NCI-H2227 (cell line): ENCODE data around the gene DOCK10.

Experiments
- DNase-seq: peaks from one replicate; lab custom pipeline; 2025; ENCODE audit not compliant: unreplicated experiment; lab: John Stamatoyannopoulos, UW

Gene DOCK10

DNA sequence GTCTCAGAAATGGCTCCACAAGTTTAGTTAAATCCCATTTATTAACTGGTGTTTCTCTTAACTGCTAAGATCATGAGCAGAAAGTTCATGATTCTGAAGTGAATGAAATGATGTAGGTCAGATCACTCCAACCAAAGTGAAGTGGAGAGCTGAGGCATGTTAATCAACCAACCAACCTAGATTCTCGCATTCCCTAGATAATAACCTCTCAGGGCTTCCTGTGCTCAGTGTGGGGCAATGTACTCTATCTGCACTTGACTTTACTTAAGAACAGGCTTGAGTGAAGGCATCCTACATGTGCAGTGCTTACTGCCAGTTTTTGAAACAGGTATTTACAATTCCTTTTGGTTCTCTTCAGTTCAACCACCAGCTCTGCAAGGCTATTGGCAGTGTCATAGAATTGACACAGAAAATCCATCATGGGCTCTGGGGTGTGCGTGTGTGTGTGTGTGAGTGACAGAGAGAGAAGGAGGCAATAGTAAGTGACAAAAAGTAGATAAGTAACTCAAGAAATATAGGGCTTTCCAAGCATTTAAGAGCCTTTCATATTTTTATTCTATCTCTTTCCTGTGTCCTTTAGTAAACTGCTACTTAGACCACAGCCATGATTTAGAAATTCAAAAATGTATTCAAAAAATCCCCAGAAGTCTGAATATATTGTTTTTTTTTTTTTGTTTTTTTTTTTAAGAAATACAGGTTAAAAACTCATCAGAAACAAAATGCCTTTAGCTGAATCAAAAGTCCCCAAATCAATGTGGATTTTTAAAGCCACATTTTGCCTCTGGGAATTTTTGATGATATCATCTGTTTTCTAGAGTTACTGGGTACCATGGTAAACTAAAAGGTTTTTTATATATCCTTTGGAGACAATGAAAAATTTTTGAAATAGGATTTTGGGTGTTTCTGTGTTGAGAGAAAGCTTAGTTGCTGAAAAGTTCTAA, 28.6 kb downstream of the DOCK10 start:
- DNase-seq, result peak; percentile 26

DNA sequence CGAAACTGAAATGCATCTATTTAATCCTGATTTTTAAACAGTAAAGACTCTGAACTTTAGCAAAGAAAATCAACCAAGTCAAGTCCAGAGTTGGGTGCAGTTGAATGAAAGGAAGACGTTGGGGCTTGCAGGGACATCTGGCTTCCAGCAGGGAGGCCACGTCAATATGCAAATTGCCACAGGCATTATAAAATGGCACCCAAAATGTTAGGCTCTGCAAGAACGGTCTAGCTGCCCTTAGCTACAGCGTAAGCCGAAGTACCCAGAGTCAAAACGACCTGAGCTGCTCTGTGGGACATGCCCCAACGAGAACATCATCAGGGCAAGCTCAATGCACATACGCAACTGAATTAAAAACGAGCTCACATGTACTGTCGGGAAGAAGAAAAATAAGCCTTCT, 30.7 kb downstream of the DOCK10 start:
- no peak for DNase-seq

- DNase-seq, result no peak
Observed at GRCh38 chr2:225010804-225011203, 31.5 kb downstream of the DOCK10 start.

DNA sequence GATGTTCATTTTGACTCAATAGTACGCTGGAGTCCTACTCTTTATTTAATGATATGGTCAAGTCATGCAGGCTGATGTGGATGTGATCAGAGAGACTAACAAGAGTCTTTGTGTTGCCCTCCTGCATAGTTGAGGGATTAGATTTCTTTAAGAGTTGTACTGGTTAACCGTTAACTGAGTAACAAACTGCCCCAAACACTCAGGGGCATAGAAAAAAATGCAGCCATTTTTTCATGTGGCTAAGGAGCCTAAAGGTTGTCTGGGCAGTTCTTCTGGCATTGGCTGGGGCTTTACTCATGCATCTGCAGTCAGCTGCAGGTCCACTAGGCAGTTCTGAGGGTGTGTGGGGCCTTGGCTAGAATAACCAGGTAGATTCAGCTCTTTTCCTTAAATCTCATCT, 32.5 kb downstream of the DOCK10 start:
- DNase-seq, result no peak

GRCh38 chr2:225008935-225009334, 33.3 kb downstream of the DOCK10 start:
- peak; percentile 20 for DNase-seq

DNA sequence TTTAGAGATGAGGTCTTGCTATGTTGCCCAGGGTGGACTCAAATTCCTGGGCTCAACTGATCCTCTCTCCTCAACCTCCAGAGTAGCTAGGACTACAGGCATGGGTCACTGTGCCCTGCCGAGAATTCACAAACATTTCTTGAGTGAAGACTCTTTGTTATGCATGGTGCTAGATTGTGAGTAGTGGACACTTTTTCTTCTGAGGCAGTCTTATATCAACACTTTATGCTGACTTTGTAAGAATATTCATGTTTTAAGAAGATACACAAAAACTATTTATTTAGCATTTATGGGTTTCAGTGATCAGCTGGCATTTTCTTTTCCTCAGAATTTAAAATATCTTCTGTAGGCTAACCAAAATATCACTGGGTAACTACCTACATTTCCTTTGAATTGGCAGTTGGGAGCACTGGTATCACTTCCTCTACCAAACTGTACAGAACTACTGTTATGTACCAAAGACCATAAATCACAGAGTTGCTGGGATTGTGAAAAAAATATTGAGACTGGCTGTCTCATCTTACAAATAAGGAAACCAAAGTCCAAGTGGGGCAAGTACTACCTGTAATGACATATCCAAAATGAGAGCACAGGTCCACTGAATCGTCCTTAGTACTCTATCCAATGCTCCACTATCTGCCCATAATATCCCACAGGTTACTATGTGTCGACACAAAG, 34.0 kb downstream of the DOCK10 start:
- no peak for DNase-seq

DNA sequence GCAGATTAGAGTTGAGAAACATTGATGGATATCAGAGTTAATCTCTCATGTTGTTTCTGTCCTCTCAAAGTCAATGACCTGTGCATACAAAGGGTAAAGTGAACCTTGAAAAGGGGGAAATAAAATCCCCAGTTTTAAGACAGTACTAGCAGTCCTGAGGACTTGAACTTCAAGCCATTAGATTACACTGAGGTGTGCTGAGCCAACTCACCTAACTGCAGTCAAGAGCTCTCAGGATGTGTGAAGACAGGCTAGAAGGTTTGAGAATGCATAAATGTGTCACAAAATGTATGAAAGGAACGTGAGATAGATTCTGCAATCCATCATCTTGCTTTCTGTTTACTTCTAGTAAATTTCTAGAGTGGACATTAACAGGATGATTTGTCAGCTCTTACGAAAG, 35.5 kb downstream of the DOCK10 start:
- no peak for DNase-seq

GRCh38 chr2:225004597-225004996, 37.7 kb downstream of the DOCK10 start:
- no peak for DNase-seq

DNA sequence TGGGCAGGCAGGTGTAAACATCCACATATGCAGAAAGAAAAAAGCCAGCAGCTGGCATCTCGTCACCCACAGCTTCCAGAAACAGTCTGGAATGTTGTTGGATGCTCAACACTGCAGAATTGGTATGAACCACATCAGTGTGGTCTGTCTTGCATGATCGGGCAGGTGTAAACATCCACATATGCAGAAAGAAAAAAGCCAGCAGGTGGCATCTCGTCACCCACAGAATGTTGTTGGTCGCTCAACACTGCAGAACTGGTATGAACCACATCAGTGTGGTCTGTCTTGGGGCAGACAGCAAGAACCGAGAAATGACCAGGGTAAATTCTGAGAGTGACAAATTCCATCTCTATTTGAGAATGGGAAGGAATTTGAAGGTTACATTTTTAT, 39.6 kb downstream of the DOCK10 start:
- no peak for DNase-seq

DNA sequence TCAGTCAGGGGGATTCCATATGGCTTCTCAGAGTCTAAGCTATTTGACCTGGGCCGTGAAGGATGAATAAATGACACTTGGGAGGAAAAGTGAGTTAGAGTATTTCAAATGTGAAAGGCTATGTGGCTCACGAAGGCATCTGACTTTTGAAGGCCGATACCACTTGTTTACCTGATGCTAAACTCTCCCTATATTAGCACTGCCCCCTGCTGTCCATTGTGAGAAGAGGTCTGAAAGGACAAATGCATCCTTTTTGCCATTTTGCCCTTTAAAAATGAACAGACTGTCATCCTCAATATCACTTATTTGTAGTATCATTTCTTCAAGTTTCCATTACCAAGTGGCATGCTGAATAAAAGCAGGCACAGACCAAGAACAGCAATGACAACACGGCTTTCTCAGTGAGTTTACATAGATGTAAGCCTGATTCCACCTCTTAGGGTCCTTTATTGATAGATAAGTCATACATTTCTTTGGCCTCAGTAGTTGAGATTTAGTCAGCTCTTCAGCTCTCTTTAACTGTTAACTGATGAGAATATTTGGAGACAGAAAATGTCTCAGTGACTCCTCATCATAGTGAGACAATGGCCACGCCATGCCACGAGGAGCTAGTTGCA, 40.1 kb downstream of the DOCK10 start:
- peak; percentile 70 for DNase-seq

GRCh38 chr2:224999754-225000153, 42.5 kb downstream of the DOCK10 start:
- no peak for DNase-seq

GRCh38 chr2:224999321-224999720, 42.9 kb downstream of the DOCK10 start:
- no peak for DNase-seq

DNA sequence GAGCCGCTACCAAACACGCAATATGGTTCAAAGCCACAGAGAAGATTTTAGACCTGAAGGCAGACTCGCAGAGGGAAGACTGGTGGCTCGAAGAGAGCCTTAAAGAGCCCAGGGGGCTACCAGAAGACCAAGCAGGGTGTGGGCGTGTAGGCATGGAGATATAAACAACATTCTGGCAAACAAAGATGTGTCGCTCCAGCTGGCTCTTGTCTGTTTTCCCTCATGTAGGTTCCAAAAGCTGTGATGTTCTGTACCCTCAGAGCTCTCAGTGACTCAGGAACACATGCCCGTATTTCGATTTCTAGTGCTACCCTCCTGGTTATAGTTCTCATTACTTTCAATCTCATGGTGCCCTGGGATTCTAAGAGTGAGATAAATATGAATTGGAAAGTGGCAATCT, 44.5 kb downstream of the DOCK10 start:
- DNase-seq, result no peak

GRCh38 chr2:224995419-224995818, 46.8 kb downstream of the DOCK10 start:
- no peak for DNase-seq

DNA sequence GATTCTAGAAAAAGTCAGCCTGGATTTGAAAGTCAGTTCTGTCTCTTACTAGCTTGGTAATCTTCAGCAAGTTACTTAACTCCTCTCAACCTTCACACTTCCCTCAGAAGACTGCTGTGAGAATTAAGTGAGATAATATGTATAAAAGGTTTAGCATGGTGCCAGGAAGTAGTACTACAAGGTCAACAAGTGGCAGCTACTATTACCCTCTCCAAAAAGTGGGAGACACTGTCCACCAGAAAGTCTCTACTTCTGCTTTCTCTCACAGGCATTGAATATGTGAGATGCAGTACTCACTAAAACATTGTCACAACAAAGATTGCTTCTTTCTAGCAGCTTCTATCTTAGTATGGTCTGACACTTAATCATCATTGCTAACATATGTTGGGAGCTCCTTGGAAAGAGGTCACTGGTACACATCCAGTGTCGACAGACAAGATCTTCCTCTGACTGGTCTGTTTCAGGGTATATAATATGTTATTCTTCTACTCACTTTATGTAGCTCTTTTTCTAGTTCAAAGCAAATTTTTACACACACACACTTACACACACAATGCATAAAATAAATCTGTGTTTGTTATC, 47.9 kb downstream of the DOCK10 start:
- no peak for DNase-seq

DNA sequence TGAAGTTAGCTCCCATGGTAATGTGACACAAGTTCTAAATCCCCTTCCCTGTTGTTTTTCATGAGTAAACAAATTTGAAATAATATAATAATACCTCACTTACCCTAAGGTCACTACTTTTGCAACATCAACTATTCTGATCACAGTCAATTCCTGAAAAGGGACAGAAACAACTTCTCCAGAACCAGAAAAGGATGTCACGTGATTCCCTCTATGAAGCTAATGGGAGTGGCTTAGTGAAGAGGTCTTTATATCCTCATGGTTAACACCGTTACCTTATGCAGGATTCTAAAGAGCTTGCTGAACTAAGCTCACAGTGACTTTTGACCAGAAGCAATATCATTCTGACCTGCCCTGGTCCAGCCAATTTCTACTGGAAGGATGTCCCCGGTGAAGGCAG, 51.6 kb downstream of the DOCK10 start:
- no peak for DNase-seq

DNA sequence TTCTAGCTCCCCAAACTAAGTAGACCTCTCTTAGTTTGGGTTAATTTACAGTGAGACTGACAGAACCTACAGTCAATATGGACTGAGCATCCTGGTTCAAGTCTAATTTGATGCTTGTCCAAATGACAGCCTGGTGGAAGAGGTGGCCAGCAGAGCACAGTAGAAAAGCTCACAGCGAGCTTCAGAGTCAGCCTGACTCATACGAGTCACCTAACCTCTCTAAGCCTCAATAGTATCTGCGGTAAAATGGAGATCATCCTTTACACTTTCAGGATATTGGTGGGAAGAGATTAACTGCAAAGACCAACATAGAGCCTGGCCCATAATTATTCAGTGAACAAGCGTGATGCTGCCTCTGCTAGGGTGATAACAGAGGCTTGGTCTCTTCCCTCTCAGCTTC, 54.5 kb downstream of the DOCK10 start:
- no peak for DNase-seq

GRCh38 chr2:224986477-224986876, 55.8 kb downstream of the DOCK10 start:
- DNase-seq, result no peak

GRCh38 chr2:224984637-224985036, 57.6 kb downstream of the DOCK10 start:
- no peak for DNase-seq

DNA sequence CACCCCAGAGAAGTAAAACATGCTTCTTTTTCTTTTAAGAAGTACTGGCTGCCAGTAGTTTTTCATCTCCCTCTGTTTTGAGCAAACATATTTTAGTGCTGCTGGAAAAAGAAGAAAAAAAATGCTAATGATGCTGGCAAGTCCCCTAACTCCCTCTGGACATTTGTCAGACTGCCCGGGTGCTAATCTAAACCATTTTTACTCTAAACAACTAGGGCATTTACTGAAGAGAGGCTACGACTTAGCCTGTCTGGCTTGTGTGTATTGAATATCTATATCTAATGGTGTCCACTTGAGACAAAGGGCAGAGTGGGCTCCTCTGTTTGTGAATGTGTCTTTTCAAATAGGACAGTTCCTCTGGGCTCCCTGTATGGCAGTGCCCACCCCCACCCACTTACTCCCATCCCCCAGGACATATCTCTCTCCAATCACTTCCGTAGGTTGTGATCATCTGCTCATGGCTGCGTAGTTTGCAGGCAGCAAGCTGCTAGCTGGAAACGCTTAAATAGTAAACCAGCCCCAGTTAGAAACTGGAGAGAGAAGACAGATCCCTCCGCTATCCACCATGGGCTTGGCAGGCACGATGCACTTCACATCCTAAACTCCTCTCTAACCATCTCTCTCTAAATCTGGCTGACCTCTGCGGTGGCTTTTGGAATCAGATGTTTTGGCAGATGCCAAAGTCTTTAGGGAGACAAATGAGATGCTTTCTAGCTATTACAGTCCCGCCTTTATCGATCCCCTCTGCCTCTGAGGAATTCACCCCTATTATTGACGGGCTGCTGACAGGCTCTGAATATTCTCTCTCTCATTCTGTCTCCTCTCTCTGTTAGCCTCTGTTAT, 58.3 kb downstream of the DOCK10 start:
- DNase-seq, result peak; percentile 77
